ENCODE data around the gene FBXL19.

FBXL19 gene

DNA sequence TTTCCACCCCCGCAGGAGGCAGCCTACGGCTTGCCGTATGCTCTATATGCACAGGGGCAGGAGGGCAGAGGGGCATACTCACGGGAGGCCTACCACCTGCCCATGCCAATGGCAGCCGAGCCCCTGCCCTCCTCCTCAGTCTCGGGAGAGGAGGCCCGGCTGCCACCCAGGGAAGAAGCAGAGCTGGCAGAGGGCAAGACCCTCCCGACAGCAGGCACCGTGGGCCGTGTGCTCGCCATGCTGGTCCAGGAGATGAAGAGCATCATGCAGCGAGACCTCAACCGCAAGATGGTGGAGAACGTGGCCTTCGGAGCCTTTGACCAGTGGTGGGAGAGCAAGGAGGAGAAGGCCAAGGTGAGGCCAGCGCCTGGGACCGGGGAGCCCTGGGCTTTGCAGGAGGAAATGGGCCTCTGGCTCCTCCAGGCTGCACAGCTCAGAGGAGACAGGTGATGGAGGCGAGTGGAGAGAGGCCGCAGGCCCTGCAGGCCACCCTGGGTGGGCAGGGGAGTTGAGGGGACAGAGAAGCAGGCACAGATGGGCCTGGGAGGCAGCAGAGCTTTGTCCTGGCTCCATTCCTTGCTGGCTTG is 42.8 kb downstream of the FBXL19 start:
- Histone ChIP-seq H3K27me3 (no peaks in the 10 kb centered on the region), H3K9me3 (no peaks in the 10 kb centered on the region), H3K36me3 (peaks cover 97 to 100% (median 98%) of the 10 kb centered on the region in 3 donors), H3K27ac (no peak overlapping the region), H3K4me3 (no peak overlapping the region), H3K4me1 (no peaks in the 10 kb centered on the region)
- DNase-seq: no peak
- intact Hi-C loops (cut with DNase I; ENCODE audit: low total_unique reads): no loop called here
- TF ChIP-seq, protein P1, sequence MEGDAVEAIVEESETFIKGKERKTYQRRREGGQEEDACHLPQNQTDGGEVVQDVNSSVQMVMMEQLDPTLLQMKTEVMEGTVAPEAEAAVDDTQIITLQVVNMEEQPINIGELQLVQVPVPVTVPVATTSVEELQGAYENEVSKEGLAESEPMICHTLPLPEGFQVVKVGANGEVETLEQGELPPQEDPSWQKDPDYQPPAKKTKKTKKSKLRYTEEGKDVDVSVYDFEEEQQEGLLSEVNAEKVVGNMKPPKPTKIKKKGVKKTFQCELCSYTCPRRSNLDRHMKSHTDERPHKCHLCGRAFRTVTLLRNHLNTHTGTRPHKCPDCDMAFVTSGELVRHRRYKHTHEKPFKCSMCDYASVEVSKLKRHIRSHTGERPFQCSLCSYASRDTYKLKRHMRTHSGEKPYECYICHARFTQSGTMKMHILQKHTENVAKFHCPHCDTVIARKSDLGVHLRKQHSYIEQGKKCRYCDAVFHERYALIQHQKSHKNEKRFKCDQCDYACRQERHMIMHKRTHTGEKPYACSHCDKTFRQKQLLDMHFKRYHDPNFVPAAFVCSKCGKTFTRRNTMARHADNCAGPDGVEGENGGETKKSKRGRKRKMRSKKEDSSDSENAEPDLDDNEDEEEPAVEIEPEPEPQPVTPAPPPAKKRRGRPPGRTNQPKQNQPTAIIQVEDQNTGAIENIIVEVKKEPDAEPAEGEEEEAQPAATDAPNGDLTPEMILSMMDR (IDR thresholded peaks at IDR 0.05): no peak

DNA sequence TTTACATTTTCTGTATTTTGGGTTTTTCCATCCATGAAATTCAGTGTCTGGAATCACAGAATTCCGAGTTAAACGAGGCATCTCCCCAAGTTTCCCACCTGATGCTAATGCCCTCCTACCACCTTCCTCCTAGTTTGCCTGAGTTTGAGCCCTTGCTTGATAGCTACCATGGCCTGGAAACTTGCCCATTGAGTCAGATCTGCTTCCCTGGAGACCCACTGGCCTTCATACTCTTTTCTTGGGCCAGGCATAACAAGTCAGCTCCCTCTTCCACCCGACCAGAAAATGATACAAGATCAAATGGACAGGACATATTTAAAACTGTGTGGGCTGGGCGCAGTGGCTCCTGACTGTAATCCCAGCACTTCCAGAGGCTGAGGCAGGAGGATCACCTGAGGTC is 44.4 kb downstream of the FBXL19 start:
- no peak for DNase-seq
- Histone ChIP-seq H3K9me3 (no peaks in the 10 kb centered on the region), H3K27ac (no peak overlapping the region), H3K4me1 (no peaks in the 10 kb centered on the region), H3K27me3 (no peaks in the 10 kb centered on the region), H3K4me3 (no peak overlapping the region), H3K36me3 (peaks cover 98 to 100% (median 98%) of the 10 kb centered on the region in 3 donors)
- intact Hi-C loops (cut with DNase I; ENCODE audit: low total_unique reads): no loop called here
- TF ChIP-seq, protein P1 (IDR thresholded peaks at IDR 0.05): no peak

DNA sequence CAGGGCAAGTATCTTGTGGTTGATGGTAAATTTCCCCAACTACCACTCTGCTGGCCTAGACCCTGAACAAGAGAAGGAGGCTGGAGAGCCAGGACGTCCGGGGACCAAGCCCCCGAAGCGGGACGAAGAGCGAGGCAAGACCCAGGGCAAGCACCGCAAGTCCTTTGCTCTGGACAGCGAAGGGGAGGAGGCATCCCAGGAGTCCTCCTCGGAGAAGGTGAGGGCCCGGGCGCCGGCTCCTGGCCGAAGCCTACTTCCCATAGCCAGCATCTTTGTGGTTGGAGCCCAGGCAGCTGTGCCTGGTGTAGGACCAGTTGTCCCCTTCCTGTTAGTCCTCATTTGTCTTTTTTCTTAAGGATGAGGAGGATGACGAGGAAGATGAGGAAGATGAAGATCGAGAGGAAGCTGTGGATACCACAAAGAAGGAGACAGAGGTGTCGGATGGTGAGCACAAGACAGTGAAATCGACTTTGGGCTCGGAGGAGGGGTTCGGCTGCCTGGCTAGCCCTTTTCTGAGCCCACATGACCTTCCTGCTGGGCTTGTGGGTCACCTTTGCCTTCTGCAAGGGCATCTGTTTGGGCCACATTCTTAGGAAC is 46.0 kb downstream of the FBXL19 start:
- Histone ChIP-seq H3K36me3 (peaks cover 92 to 100% (median 98%) of the 10 kb centered on the region in 3 donors), H3K4me3 (no peak overlapping the region), H3K27ac (no peak overlapping the region), H3K27me3 (no peaks in the 10 kb centered on the region), H3K4me1 (no peaks in the 10 kb centered on the region), H3K9me3 (no peaks in the 10 kb centered on the region)
- no peak for DNase-seq
- intact Hi-C loops (cut with DNase I; ENCODE audit: low total_unique reads): no loop called here
- TF ChIP-seq, protein P1 (IDR thresholded peaks at IDR 0.05): no peak

DNA sequence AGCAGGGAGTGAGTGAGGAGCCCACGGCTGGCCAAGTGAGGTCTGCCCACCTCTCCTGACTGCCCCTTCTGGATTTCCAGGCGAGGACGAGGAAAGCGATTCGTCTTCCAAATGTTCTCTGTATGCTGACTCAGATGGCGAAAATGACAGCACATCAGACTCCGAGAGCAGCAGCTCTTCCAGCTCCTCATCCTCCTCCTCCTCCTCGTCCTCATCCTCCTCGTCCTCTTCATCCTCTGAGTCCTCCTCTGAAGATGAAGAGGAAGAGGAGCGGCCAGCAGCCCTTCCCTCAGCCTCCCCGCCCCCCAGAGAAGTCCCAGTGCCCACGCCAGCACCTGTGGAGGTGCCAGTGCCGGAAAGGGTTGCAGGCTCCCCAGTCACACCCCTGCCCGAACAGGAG is 47.9 kb downstream of the FBXL19 start:
- H3K27me3 ChIP-seq: no peaks in the 10 kb centered on the region
- H3K4me1 ChIP-seq: no peaks in the 10 kb centered on the region
- peaks cover 92 to 100% (median 98%) of the 10 kb centered on the region in 3 donors for H3K36me3 ChIP-seq
- intact Hi-C loops (cut with DNase I; ENCODE audit: low total_unique reads): no loop called here
- H3K9me3 ChIP-seq: no peaks in the 10 kb centered on the region
- H3K4me3 ChIP-seq: no peak overlapping the region
- TF ChIP-seq, protein P1 (IDR thresholded peaks at IDR 0.05): no peak
- DNase-seq: no peak
- no peak overlapping the region for H3K27ac ChIP-seq

DNA sequence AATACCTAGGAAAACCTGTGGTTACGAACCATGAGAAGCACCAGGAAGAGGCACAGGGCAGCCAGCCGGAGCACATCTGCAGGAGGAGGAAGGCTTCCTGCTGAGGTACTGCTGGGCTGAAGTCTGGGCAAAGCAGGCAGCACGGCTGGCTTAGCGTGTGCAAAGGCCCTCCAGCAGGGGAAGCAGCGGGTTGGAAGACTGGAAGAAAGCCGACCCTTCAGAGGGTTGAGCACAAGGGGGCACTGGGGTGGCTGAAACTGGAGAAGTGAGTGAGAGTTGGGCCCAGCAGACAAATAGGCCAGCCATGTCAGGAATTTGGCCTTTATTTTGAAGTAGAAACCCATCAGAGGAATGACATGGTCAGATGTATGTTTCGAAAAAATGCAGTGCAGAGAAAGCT is 49.5 kb downstream of the FBXL19 start:
- intact Hi-C loops (cut with DNase I; ENCODE audit: low total_unique reads): no loop called here
- peaks cover 86 to 100% (median 98%) of the 10 kb centered on the region in 3 donors for H3K36me3 ChIP-seq
- TF ChIP-seq, protein P1 (IDR thresholded peaks at IDR 0.05): no peak

More for the DNA sequence above, 49.5 kb downstream of the FBXL19 start:
- Histone ChIP-seq H3K4me1 (no peaks in the 10 kb centered on the region), H3K9me3 (no peaks in the 10 kb centered on the region), H3K27me3 (no peaks in the 10 kb centered on the region), H3K27ac (no peak overlapping the region), H3K4me3 (no peak overlapping the region)
- no peak for DNase-seq
